Measurements from ENCODE around the gene CBARP. TPM values are rescaled to one million over a fixed set of nuclear protein-coding genes. Genes with fewer than 3 reads are reported as not detected.

Gene CBARP
- total RNA-seq, 2 donors from 2014 or later = 0.33 to 0.78 TPM

DNA sequence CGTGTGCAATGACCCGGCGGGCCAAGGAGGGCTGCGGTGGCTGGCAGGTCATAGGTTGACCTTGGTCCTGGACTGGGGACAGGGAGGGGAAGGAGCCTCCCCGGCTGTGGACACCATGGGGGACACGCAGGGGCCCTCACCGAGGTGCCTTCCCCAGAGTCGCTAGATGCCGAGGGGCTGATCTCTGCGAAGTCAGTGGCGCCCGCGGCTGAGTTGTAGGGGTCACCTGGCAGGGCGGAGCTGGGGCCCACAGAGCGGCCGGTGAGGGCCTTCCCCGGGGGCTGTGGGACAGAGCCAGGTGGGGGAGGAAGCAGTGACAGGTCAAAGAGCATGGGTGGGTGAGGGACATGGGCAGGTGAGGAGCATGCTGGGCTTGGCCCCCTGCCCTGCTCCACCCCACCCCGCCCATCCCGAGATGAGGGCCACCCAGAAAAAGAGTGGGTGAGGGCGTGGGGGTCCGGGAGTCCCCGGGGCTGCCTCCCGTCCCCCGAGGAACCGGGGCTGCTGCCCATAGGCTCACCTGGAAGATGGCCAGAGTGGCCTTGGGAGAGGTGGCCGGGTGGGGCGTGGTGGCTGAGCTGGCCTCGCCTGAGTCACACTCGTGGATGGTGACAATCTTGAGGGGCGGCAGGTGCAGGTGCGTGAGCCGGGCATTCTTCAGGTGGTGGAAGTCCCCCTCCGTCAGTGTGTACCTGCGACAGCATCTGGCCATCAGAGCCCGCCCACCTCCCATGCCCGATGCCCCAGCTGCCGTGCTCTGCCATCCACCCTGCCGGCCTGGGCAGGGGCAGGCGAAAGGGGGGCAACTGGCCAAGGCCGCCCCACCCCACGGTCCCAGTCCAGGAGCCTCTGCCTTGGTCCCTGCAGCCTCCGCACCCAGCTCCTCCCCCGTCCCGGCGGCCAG lies 3.5 kb downstream of the CBARP start:
- DNase-seq (no peak), ATAC-seq (no peak)
- Histone ChIP-seq H3K4me3 (no peak overlapping the region), H3K9me3 (no peaks in the 10 kb centered on the region), H3K27me3 (no peaks in the 10 kb centered on the region), H3K27ac (no peak overlapping the region), H3K4me1 (peaks cover 40% of the 10 kb centered on the region), H3K36me3 (replicated peaks in 1 of 2; ENCODE audit: insufficient read depth in 1 of 2, low read depth in 2 of 2) (no peaks in the 10 kb centered on the region)
- intact Hi-C loops (cut with DNase I) = no loop called here
- TF ChIP-seq POLR2A (IDR thresholded peaks at IDR 0.05) = no peak
- TF ChIP-seq, protein P1, sequence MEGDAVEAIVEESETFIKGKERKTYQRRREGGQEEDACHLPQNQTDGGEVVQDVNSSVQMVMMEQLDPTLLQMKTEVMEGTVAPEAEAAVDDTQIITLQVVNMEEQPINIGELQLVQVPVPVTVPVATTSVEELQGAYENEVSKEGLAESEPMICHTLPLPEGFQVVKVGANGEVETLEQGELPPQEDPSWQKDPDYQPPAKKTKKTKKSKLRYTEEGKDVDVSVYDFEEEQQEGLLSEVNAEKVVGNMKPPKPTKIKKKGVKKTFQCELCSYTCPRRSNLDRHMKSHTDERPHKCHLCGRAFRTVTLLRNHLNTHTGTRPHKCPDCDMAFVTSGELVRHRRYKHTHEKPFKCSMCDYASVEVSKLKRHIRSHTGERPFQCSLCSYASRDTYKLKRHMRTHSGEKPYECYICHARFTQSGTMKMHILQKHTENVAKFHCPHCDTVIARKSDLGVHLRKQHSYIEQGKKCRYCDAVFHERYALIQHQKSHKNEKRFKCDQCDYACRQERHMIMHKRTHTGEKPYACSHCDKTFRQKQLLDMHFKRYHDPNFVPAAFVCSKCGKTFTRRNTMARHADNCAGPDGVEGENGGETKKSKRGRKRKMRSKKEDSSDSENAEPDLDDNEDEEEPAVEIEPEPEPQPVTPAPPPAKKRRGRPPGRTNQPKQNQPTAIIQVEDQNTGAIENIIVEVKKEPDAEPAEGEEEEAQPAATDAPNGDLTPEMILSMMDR (IDR thresholded peaks at IDR 0.05) = no peak
- WGBS, 2 donors = 77 to 81% methylated on average over 14 to 43 of the region's 45 CpGs

DNA sequence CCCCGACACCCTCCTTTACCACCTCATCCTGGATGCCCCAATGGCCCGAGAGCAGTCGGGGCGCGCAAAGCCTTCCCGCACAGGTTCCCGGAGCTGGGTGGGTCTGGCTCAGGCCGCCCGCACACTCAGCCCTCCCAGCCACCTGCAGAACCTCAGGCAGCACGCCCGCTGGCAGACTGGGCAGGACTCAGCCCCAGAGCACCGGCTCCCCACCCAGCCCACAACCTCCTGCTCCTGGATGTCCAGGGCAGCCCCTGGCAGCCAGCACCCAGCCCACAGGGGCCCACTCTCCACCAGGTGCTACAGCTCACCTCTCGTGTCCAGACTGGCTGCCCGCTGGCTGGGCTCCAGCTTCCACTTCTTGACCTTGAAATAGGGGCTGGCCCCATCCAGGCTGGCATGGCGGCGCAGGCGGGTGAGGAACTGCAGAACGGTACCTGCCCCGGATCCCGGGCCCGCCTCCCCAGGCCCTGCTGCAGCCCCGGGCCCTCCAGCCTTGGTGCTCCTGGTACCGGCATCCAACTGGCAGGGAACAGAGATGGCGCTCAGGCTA lies 4.6 kb downstream of the CBARP start:
- ATAC-seq = peak; percentile 39
- H3K27me3 ChIP-seq = no peaks in the 10 kb centered on the region
- peak overlapping the region; percentile 2 to 65 (median 36) for H3K27ac ChIP-seq
- 33% methylated on average over 24 of the region's 24 CpGs; no CpG with 5 or more reads in 1 of the 2 donors for WGBS, 2 donors
- H3K36me3 ChIP-seq (replicated peaks in 1 of 2; ENCODE audit: insufficient read depth in 1 of 2, low read depth in 2 of 2) = no peaks in the 10 kb centered on the region
- no peak overlapping the region for H3K4me3 ChIP-seq
- no peaks in the 10 kb centered on the region for H3K9me3 ChIP-seq
- H3K4me1 ChIP-seq = peaks cover 38% of the 10 kb centered on the region
- DNase-seq = peak; percentile 74 to 89 (median 83)
- intact Hi-C loops (cut with DNase I) = no loop called here
- no peak for TF ChIP-seq POLR2A (IDR thresholded peaks at IDR 0.05)
- TF ChIP-seq, protein P1 (IDR thresholded peaks at IDR 0.05) = no peak

GRCh38 chr19:1232652-1233072 lies 5.1 kb downstream of the CBARP start:
- Histone ChIP-seq H3K27ac (peak overlapping the region; percentile 2 to 65 (median 36)), H3K27me3 (no peaks in the 10 kb centered on the region), H3K36me3 (replicated peaks in 1 of 2; ENCODE audit: insufficient read depth in 1 of 2, low read depth in 2 of 2) (no peaks in the 10 kb centered on the region), H3K4me3 (no peak overlapping the region), H3K4me1 (peaks cover 35% of the 10 kb centered on the region), H3K9me3 (no peaks in the 10 kb centered on the region)
- intact Hi-C loops (cut with DNase I) = no loop called here
- peak; percentile 43 for ATAC-seq
- 4 to 17% methylated on average over 7 to 15 of the region's 15 CpGs for WGBS, 2 donors
- TF ChIP-seq POLR2A (IDR thresholded peaks at IDR 0.05) = no peak
- TF ChIP-seq, protein P1 (IDR thresholded peaks at IDR 0.05) = no peak
- peak; percentile 62 to 72 (median 66) for DNase-seq

- Histone ChIP-seq H3K36me3 (replicated peaks in 1 of 2; ENCODE audit: insufficient read depth in 1 of 2, low read depth in 2 of 2) (peaks cover 0 to 3% of the 10 kb centered on the region in 2 donors), H3K4me3 (no peak overlapping the region), H3K9me3 (no peaks in the 10 kb centered on the region), H3K27ac (peak overlapping the region; percentile 2 to 65 (median 36)), H3K4me1 (peaks cover 29% of the 10 kb centered on the region), H3K27me3 (no peaks in the 10 kb centered on the region)
- TF ChIP-seq, protein P1 (IDR thresholded peaks at IDR 0.05) = peak in 1 of 7 experiments; percentile 2
- TF ChIP-seq POLR2A (IDR thresholded peaks at IDR 0.05) = no peak
- intact Hi-C loops (cut with DNase I) = no loop called here
- peak; percentile 30 for ATAC-seq
- DNase-seq = peak in 2 of 4 donors; percentile 41 to 70
- 68 to 69% methylated on average over 7 to 15 of the region's 15 CpGs for WGBS, 2 donors
Observed at GRCh38 chr19:1231729-1232637, 5.8 kb downstream of the CBARP start.
